HEK293 (cell line): Measurements from ENCODE around the gene PNLDC1.

Source experiments
- BCL6B ChIP-seq: fragments of 450-650 bp; formaldehyde crosslinking; IDR thresholded peaks from 2 replicates; pipeline ENCODE4 v1.5.1; 2017; ENCODE audit warnings: missing biosample characterization, missing genetic modification characterization
- GLI2 ChIP-seq: fragments of 450-650 bp; formaldehyde crosslinking; IDR thresholded peaks from 2 replicates; pipeline ENCODE4; 2017; ENCODE audit warnings: missing biosample characterization, missing genetic modification characterization, low read depth, borderline replicate concordance
- HIC1 ChIP-seq: fragments of 450-650 bp; formaldehyde crosslinking; IDR thresholded peaks from 2 replicates; pipeline ENCODE4 v1.5.1; 2016; ENCODE audit warnings: missing biosample characterization, missing genetic modification characterization
- KLF16 ChIP-seq: fragments of 450-650 bp; formaldehyde crosslinking; IDR thresholded peaks from 2 replicates; pipeline ENCODE4 v1.5.1; 2017; ENCODE audit warnings: missing biosample characterization, missing genetic modification characterization
- KLF7 ChIP-seq: fragments of 450-650 bp; formaldehyde crosslinking; IDR thresholded peaks from 2 replicates; pipeline ENCODE4 v1.5.1; 2016; ENCODE audit warnings: missing biosample characterization, missing genetic modification characterization, borderline replicate concordance
- OVOL3 ChIP-seq: fragments of 450-650 bp; formaldehyde crosslinking; IDR thresholded peaks from 2 replicates; pipeline ENCODE4 v1.5.1; 2016; ENCODE audit warnings: missing biosample characterization, missing genetic modification characterization
- PRDM10 ChIP-seq: fragments of 450-650 bp; formaldehyde crosslinking; IDR thresholded peaks from 2 replicates; pipeline ENCODE4 v1.5.1; 2016; ENCODE audit warnings: missing biosample characterization, missing genetic modification characterization
- SP2 ChIP-seq: fragments of 450-650 bp; formaldehyde crosslinking; IDR thresholded peaks from 2 replicates; pipeline ENCODE4 v1.5.1; 2016; ENCODE audit warnings: missing biosample characterization, missing genetic modification characterization
- YY2 ChIP-seq: fragments of 450-650 bp; formaldehyde crosslinking; IDR thresholded peaks from 2 replicates; pipeline ENCODE4 v1.5.1; 2016; ENCODE audit warnings: missing biosample characterization, missing genetic modification characterization
- ZBTB17 ChIP-seq: fragments of 450-650 bp; formaldehyde crosslinking; IDR thresholded peaks from 2 replicates; pipeline ENCODE4 v1.5.1; 2016; ENCODE audit warnings: missing biosample characterization, missing genetic modification characterization
- ZBTB21 ChIP-seq: fragments of 450-650 bp; formaldehyde crosslinking; IDR thresholded peaks from 2 replicates; pipeline ENCODE4 v1.5.1; 2017; ENCODE audit warnings: missing biosample characterization, missing genetic modification characterization
- ZNF10 ChIP-seq: fragments of 450-650 bp; formaldehyde crosslinking; IDR thresholded peaks from 2 replicates; pipeline ENCODE4 v1.5.1; 2017; ENCODE audit warnings: missing biosample characterization, missing genetic modification characterization
- ZNF121 ChIP-seq: fragments of 450-650 bp; formaldehyde crosslinking; IDR thresholded peaks from 2 replicates; pipeline ENCODE4 v1.5.1; 2016; ENCODE audit warnings: missing biosample characterization, missing genetic modification characterization
- ZNF132 ChIP-seq: fragments of 450-650 bp; formaldehyde crosslinking; IDR thresholded peaks from 2 replicates; pipeline ENCODE4 v1.5.1; 2017; ENCODE audit warnings: missing biosample characterization, missing genetic modification characterization, borderline replicate concordance
- ZNF140 ChIP-seq: fragments of 450-650 bp; formaldehyde crosslinking; IDR thresholded peaks from 2 replicates; pipeline ENCODE4 v1.5.1; 2016; ENCODE audit warnings: missing biosample characterization, missing genetic modification characterization
- ZNF16 ChIP-seq: fragments of 450-650 bp; formaldehyde crosslinking; IDR thresholded peaks from 2 replicates; pipeline ENCODE4 v1.5.1; 2016; ENCODE audit warnings: low read depth, missing biosample characterization, missing genetic modification characterization
- ZNF169 ChIP-seq: fragments of 450-650 bp; formaldehyde crosslinking; IDR thresholded peaks from 2 replicates; pipeline ENCODE4 v1.5.1; 2016; ENCODE audit warnings: missing biosample characterization, missing genetic modification characterization
- ZNF211 ChIP-seq: fragments of 450-650 bp; formaldehyde crosslinking; IDR thresholded peaks from 2 replicates; pipeline ENCODE4 v1.5.1; 2016; ENCODE audit warnings: low read depth, missing biosample characterization, missing genetic modification characterization
- ZNF26 ChIP-seq: fragments of 450-650 bp; formaldehyde crosslinking; IDR thresholded peaks from 2 replicates; pipeline ENCODE4 v1.5.1; 2016; ENCODE audit warnings: missing biosample characterization, missing genetic modification characterization
- ZNF341 ChIP-seq: fragments of 450-650 bp; formaldehyde crosslinking; IDR thresholded peaks from 2 replicates; pipeline ENCODE4; 2016; ENCODE audit warnings: low read depth, missing biosample characterization, missing genetic modification characterization
- ZNF416 ChIP-seq: fragments of 450-650 bp; formaldehyde crosslinking; IDR thresholded peaks from 2 replicates; pipeline ENCODE4 v1.5.1; 2016; ENCODE audit warnings: missing biosample characterization, missing genetic modification characterization
- ZNF48 ChIP-seq: fragments of 450-650 bp; formaldehyde crosslinking; IDR thresholded peaks from 2 replicates; pipeline ENCODE4 v1.5.1; 2016; ENCODE audit warnings: missing biosample characterization, missing genetic modification characterization
- ZNF544 ChIP-seq: fragments of 450-650 bp; formaldehyde crosslinking; IDR thresholded peaks from 2 replicates; pipeline ENCODE4 v1.5.0; 2017; ENCODE audit warnings: missing biosample characterization, missing genetic modification characterization
- ZNF580 ChIP-seq: fragments of 450-650 bp; formaldehyde crosslinking; IDR thresholded peaks from 2 replicates; pipeline ENCODE4 v1.5.1; 2016; ENCODE audit warnings: missing biosample characterization, missing genetic modification characterization
- ZNF610 ChIP-seq: fragments of 450-650 bp; formaldehyde crosslinking; IDR thresholded peaks from 2 replicates; pipeline ENCODE4 v1.5.1; 2016; ENCODE audit warnings: missing biosample characterization, missing genetic modification characterization, borderline replicate concordance
- ZNF623 ChIP-seq: fragments of 450-650 bp; formaldehyde crosslinking; IDR thresholded peaks from 2 replicates; pipeline ENCODE4 v1.5.1; 2016; ENCODE audit warnings: missing biosample characterization, missing genetic modification characterization
- ZNF658 ChIP-seq: fragments of 450-650 bp; formaldehyde crosslinking; IDR thresholded peaks from 2 replicates; pipeline ENCODE4; 2016; ENCODE audit warnings: missing biosample characterization, missing genetic modification characterization
- ZNF664 ChIP-seq: fragments of 450-650 bp; formaldehyde crosslinking; IDR thresholded peaks from 2 replicates; pipeline ENCODE4 v1.5.1; 2016; ENCODE audit warnings: missing biosample characterization, missing genetic modification characterization
- ZNF747 ChIP-seq: fragments of 450-650 bp; formaldehyde crosslinking; IDR thresholded peaks from 2 replicates; pipeline ENCODE4 v1.5.1; 2016; ENCODE audit warnings: missing biosample characterization, missing genetic modification characterization
- ZNF777 ChIP-seq: fragments of 450-650 bp; formaldehyde crosslinking; IDR thresholded peaks from 2 replicates; pipeline ENCODE4 v1.5.1; 2017; ENCODE audit warnings: missing biosample characterization, missing genetic modification characterization, borderline replicate concordance
- ZSCAN18 ChIP-seq: fragments of 450-650 bp; formaldehyde crosslinking; IDR thresholded peaks from 2 replicates; pipeline ENCODE4 v1.5.1; 2016; ENCODE audit warnings: missing biosample characterization, missing genetic modification characterization

PNLDC1 gene

GRCh38 chr6:159789377-159790148 lies 10.5 kb upstream of the PNLDC1 start, which contains the start of gene TCP1 (continued):
- 0 out of 2 replicates have a peak, but pooled peaks have one; percentile 38 for TF ChIP-seq ZNF610 (tag by site-specific recombination)
- 0 out of 2 replicates have a peak, but pooled peaks have one; percentile 26 for TF ChIP-seq ZNF121 (tag by site-specific recombination)
- no peak for TF ChIP-seq KLF7 (tag by site-specific recombination)
- TF ChIP-seq ZNF169 (tag by site-specific recombination): no peak
- TF ChIP-seq ZNF623 (tag by site-specific recombination): no peak
- TF ChIP-seq HIC1: no peak
- no peak for TF ChIP-seq BCL6B (tag by site-specific recombination)
- no peak for TF ChIP-seq YY2 (tag by site-specific recombination)
- no peak for TF ChIP-seq ZNF747
- TF ChIP-seq ZNF544 (tag by site-specific recombination): no peak
- no peak for TF ChIP-seq ZNF658 (tag by site-specific recombination)
- no peak for TF ChIP-seq ZNF140 (tag by site-specific recombination)
- no peak for TF ChIP-seq ZNF211 (tag by site-specific recombination)
- no peak for TF ChIP-seq ZNF664 (tag by site-specific recombination)
- TF ChIP-seq OVOL3: no peak
- no peak for TF ChIP-seq ZSCAN18 (tag by site-specific recombination)
- TF ChIP-seq ZBTB17 (tag by site-specific recombination): peak; percentile 56
- TF ChIP-seq ZNF416 (tag by site-specific recombination): no peak
- no peak for TF ChIP-seq ZBTB21 (tag by site-specific recombination)
- TF ChIP-seq ZNF16 (tag by site-specific recombination): no peak
- TF ChIP-seq KLF16 (tag by site-specific recombination): no peak; the same call in 1 of the 2 replicates
- TF ChIP-seq ZNF48: no peak
- no peak for TF ChIP-seq ZNF777 (tag by site-specific recombination)
- TF ChIP-seq SP2 (tag by site-specific recombination): peak; percentile 98
- TF ChIP-seq GLI2 (tag by site-specific recombination): no peak
- TF ChIP-seq ZNF132 (tag by site-specific recombination): no peak
- TF ChIP-seq ZNF580 (tag by site-specific recombination): no peak
- no peak for TF ChIP-seq ZNF10 (tag by site-specific recombination)
- no peak for TF ChIP-seq PRDM10 (tag by site-specific recombination)
- no peak for TF ChIP-seq ZNF341 (tag by site-specific recombination)
- no peak for TF ChIP-seq ZNF26 (tag by site-specific recombination)
